HepG2 (cell line): Measurements from ENCODE around the gene TDRD6. TPM values are rescaled to one million over a fixed set of nuclear protein-coding genes. Genes with fewer than 3 reads are reported as not detected.

Source experiments
- ATAC-seq: fragments of 200-7000 bp; cut with Tn5 transposase; 3 replicates; pipeline ENCODE4 v1.9.1; 2020; ENCODE audit warnings: mild to moderate bottlenecking, moderate library complexity
- BruUV-seq: library from RNA; stranded (reverse); fragments of 400-500 nt; replicated peaks from 2 replicates; lab custom pipeline; 2021; lab: Mats Ljungman, UMichigan
- CTCF ChIA-PET: fragments of 300-600 bp; formaldehyde crosslinking; extraction: SDS; loops from one replicate; lab custom pipeline; 2021; ENCODE audit warnings: low total read pairs, inconsistent platforms, low intra/inter-chr PET ratio; lab: Yijun Ruan, JAX
- POLR2A ChIA-PET: fragments of 350-600 bp; sonication (Branson Sonifier 250); formaldehyde crosslinking; loops from one replicate; lab custom pipeline; 2020; ENCODE audit warnings: antibody characterized with exemption, inconsistent platforms; lab: Yijun Ruan, JAX
- DNase-seq: peaks from one replicate; pipeline ENCODE4 v3.0.0-alpha.2; 2015; ENCODE audit warnings: low spot score
- FAIRE-seq: peaks from 3 replicates; lab custom pipeline; 2011; peaks lifted over from hg19 to GRCh38; lab: Jason Lieb, UNC
- H2AFZ ChIP-seq: one replicate; pipeline ENCODE4 v1.6.1; 2011; ENCODE audit warnings: low read length, inconsistent platforms
- H3K27ac ChIP-seq: fragments of 300-600 bp; 3 replicates; pipeline ENCODE4 v1.8.0; 2011; ENCODE audit warnings: mixed run types, mild to moderate bottlenecking, mixed read lengths, low read length, inconsistent platforms; ENCODE audit not compliant: insufficient read depth; ENCODE audit errors: extremely low read length
- H3K27me3 ChIP-seq, 2 experiments: fragments of 200-600 bp in 1 of 2; 2 replicates in 1 of 2; 3 replicates in 1 of 2; pipeline versions ENCODE4 v1.6.0 to v1.8.0; 2011; ENCODE audit warnings: low read length in 2 of 2, mild to moderate bottlenecking in 2 of 2, moderate library complexity in 2 of 2, inconsistent platforms in 1 of 2; ENCODE audit not compliant: insufficient read depth in 2 of 2, control insufficient read depth in 1 of 2
- H3K36me3 ChIP-seq, 2 experiments: fragments of 200-600 bp in 1 of 2; replicated peaks in 1 of 2; 2 replicates in 1 of 2; 3 replicates in 1 of 2; pipeline versions ENCODE4 v1.5.1 to v1.8.0; 2011; ENCODE audit warnings: low read length in 2 of 2, inconsistent platforms in 1 of 2; ENCODE audit not compliant: insufficient read depth in 2 of 2, control insufficient read depth in 1 of 2
- H3K4me1 ChIP-seq: 2 replicates; pipeline ENCODE4 v1.5.1; 2012; ENCODE audit warnings: low read length, inconsistent platforms; ENCODE audit not compliant: insufficient read depth
- H3K4me2 ChIP-seq: 2 replicates; pipeline ENCODE4 v1.6.0; 2011; ENCODE audit warnings: low read depth, low read length, inconsistent platforms
- H3K4me3 ChIP-seq, 3 experiments: fragments of 200-600 bp in 1 of 3; sonication (generic), shearing (Covaris generic) in 1 of 3; replicated peaks in 1 of 3; 2 replicates each; pipeline ENCODE4 v1.5.1; 2011 to 2016; ENCODE audit warnings: low read length in 3 of 3, inconsistent platforms in 2 of 3, low read depth in 2 of 3, mild to moderate bottlenecking in 2 of 3, control low read depth in 1 of 3, mixed read lengths in 1 of 3; ENCODE audit not compliant: insufficient read depth in 1 of 3
- H3K79me2 ChIP-seq: one replicate; pipeline ENCODE4 v1.6.1; 2011; ENCODE audit warnings: low read length, inconsistent platforms; ENCODE audit not compliant: insufficient read depth
- H3K9ac ChIP-seq: 2 replicates; pipeline ENCODE4 v1.6.0; 2011; ENCODE audit warnings: mild to moderate bottlenecking, low read depth, low read length, inconsistent platforms; ENCODE audit not compliant: insufficient read depth
- H3K9me3 ChIP-seq: 2 replicates; pipeline ENCODE4 v1.5.1; 2012; ENCODE audit warnings: mild to moderate bottlenecking, low read length
- H4K20me1 ChIP-seq: 2 replicates; pipeline ENCODE4 v1.6.0; 2011; ENCODE audit warnings: inconsistent platforms, mild to moderate bottlenecking, low read length, moderate library complexity; ENCODE audit not compliant: insufficient read depth
- CCAR2 ChIP-seq: fragments of 200-400 bp; formaldehyde crosslinking; optimal IDR thresholded peaks from 2 replicates; pipeline ENCODE3; 2018; ENCODE audit warnings: low read depth, mild to moderate bottlenecking, low read length, moderate library complexity
- DR1 ChIP-seq: sonication (generic); formaldehyde crosslinking; IDR thresholded peaks from 2 replicates; pipeline ENCODE4 v1.8.0; 2021; ENCODE audit warnings: mild to moderate bottlenecking, missing genetic modification reagents, inconsistent platforms
- HES4 ChIP-seq: sonication (generic); formaldehyde crosslinking; IDR thresholded peaks from 2 replicates; pipeline ENCODE4 v1.9.0; 2021; ENCODE audit warnings: mild to moderate bottlenecking, missing genetic modification reagents, borderline replicate concordance
- HINFP ChIP-seq: sonication (generic); formaldehyde crosslinking; IDR thresholded peaks from 2 replicates; pipeline ENCODE4 v1.4.0; 2020; ENCODE audit warnings: low read depth, mild to moderate bottlenecking, missing genetic modification reagents
- MXD4 ChIP-seq: IDR thresholded peaks from 2 replicates; pipeline ENCODE4 v1.6.1; 2016; ENCODE audit warnings: mild to moderate bottlenecking, missing biosample characterization, missing genetic modification reagents
- MYPOP ChIP-seq: sonication (generic); formaldehyde crosslinking; IDR thresholded peaks from 2 replicates; pipeline ENCODE4 v1.8.1; 2023; ENCODE audit warnings: mild to moderate bottlenecking, moderate library complexity, missing genetic modification reagents
- PHB2 ChIP-seq: fragments of 450-650 bp; IDR thresholded peaks from 2 replicates; pipeline ENCODE4 v1.6.1; 2018; ENCODE audit not compliant: partially characterized antibody
- PHF21A ChIP-seq: sonication (generic); formaldehyde crosslinking; IDR thresholded peaks from 2 replicates; pipeline ENCODE4 v1.5.0; 2020; ENCODE audit warnings: mild to moderate bottlenecking, missing genetic modification reagents
- YY1 ChIP-seq: IDR thresholded peaks from 2 replicates; pipeline ENCODE4 v1.6.1; 2011; ENCODE audit warnings: low read length, low read depth, moderate library complexity, mild to moderate bottlenecking; ENCODE audit not compliant: insufficient read depth, insufficient replicate concordance
- ZNF503 ChIP-seq: sonication (generic); formaldehyde crosslinking; IDR thresholded peaks from 2 replicates; pipeline ENCODE4 v1.4.0; 2020; ENCODE audit warnings: missing genetic modification reagents
- ZNF564 ChIP-seq: sonication (generic); formaldehyde crosslinking; IDR thresholded peaks from 2 replicates; pipeline ENCODE4 v1.8.1; 2023; ENCODE audit warnings: mild to moderate bottlenecking, missing genetic modification reagents
- WGBS: methylation state at CpG from one replicate; pipeline ENCODE4 v1.1.6; 2017; ENCODE audit warnings: low lambda C conversion rate; 5-methylcytosine and 5-hydroxymethylcytosine counted together
- in situ Hi-C: cut with HindIII; loops from 2 replicates; pipeline ENCODE4 v1.10.0; 2017; ENCODE audit warnings: low pct_unique_long_range_greater_than_20kb; ENCODE audit not compliant: extremely low pct_ligation_motif_present
- intact Hi-C: fragments of 100-400 bp; cut with micrococcal nuclease; formaldehyde crosslinking; loops from one replicate; pipeline ENCODE4 v1.10.0; 2022; ENCODE audit not compliant: unreplicated experiment
- polyA plus RNA-seq, 8 experiments: library from polyadenylated mRNA; depleted of rRNA in 3 of 8; stranded (reverse) in 7 of 8; unstranded in 1 of 8; fragments of >200 nt; fragmentation: Illumina TruSeq in 4 of 8; extraction: Trizol in 4 of 8; gene quantifications; 2 replicates each; pipeline versions ENCODE4 v1.2.1 to v1.2.3, GENCODE V29; 2011 to 2016; ENCODE audit warnings: low read depth in 4 of 8, missing spikeins in 1 of 8, mixed read lengths in 1 of 8; ENCODE audit not compliant: insufficient read depth in 1 of 8
- total RNA-seq, 5 experiments: library from RNA; depleted of rRNA; stranded (reverse); fragments of >200 nt; fragmentation: Illumina TruSeq; extraction: Trizol; gene quantifications; 2 replicates each; pipeline ENCODE4 v1.2.3, GENCODE V29; 2016; ENCODE audit warnings: low read depth in 1 of 5

TDRD6 gene
- total and polyA plus RNA-seq, 2 of the 13 experiments (the other 11 are each of a cell fraction or from before 2014, with no cell fraction given): not detected

DNA sequence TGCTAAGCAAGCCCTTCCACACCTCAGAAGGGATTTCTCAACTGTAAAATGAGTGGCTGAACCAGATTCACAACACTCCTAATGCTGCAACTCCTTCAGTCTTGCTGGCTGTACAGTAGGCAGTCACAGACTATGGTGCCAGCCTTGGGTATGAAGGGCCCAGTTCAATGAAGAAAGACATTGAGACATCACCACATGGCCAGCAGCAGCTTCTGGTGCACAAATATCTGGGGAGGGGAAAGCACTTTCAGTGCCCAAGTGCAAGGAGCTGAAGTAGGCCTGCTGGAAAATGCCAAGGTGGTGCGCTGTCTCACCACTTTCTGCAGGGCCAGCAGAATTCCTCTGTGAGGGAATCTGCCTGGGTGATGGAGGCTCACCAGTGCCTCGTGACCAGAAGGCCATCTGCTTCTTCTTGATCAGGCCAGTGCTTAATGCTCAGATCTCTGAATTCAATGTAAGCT lies 45.7 kb downstream of the TDRD6 start:
- Histone ChIP-seq H3K27me3 (peaks cover 4 to 39% of the 10 kb centered on the region in 2 experiments; a peak in 4 of 5 replicates), H3K9ac (no peak overlapping the region), H4K20me1 (no peaks in the 10 kb centered on the region), H3K27ac (no peak overlapping the region), H2AFZ (no peak overlapping the region), H3K9me3 (no peaks in the 10 kb centered on the region), H3K36me3 (no peaks in the 10 kb centered on the region), H3K79me2 (no peaks in the 10 kb centered on the region), H3K4me2 (no peak overlapping the region), H3K4me1 (peaks cover 18% of the 10 kb centered on the region), H3K4me3 (no peak overlapping the region)
- TF ChIP-seq HES4 (CRISPR knock-in tag) (no peak), ZNF564 (CRISPR knock-in tag) (no peak), MXD4 (CRISPR knock-in tag) (no peak), HINFP (CRISPR knock-in tag) (no peak), YY1 (no peak), PHF21A (CRISPR knock-in tag) (no peak), CCAR2 (no peak), MYPOP (CRISPR knock-in tag) (no peak), DR1 (no peak), ZNF503 (CRISPR knock-in tag) (no peak), PHB2 (no peak)
- ATAC-seq (no peak), DNase-seq (no peak), FAIRE-seq (no peak)
- no TSS peak for BruUV-seq
- CTCF ChIA-PET: no interaction called here
- intact Hi-C loops: no loop called here
- POLR2A ChIA-PET: no interaction called here
- in situ Hi-C loops: no loop called here
- 50% methylated on average over 2 of the region's 2 CpGs for WGBS
